ENCODE data around the gene SYDE1.
"Not testable (repeated sequence)": the region's sequence is repeated elsewhere in the genome, so short reads cannot be mapped to it uniquely, and the experiment has no call there.

The SYDE1 gene

GRCh38 chr19:15107061-15108010 is at the start of gene SYDE1:
SYDE1 (plus strand) TSS chr19:15107401; CDS start chr19:15107434, 33 bp downstream.
- DNase-seq (ENCODE audit: low read depth) = peak; percentile 31

- DNase-seq (ENCODE audit: low read depth) = no peak
Observed at GRCh38 chr19:15062036-15062435, 45.2 kb upstream of the SYDE1 start.

- DNase-seq (ENCODE audit: low read depth) = not testable (repeated sequence)
Observed at GRCh38 chr19:15070386-15070785, 36.8 kb upstream of the SYDE1 start.

- DNase-seq (ENCODE audit: low read depth) = no peak
Observed at GRCh38 chr19:15072930-15073647, 34.1 kb upstream of the SYDE1 start.

- no peak for DNase-seq (ENCODE audit: low read depth)
Observed at GRCh38 chr19:15074371-15074770, 32.8 kb upstream of the SYDE1 start.

GRCh38 chr19:15075806-15076205 is 31.4 kb upstream of the SYDE1 start:
- no peak for DNase-seq (ENCODE audit: low read depth)

- DNase-seq (ENCODE audit: low read depth) = not testable (repeated sequence)
Observed at GRCh38 chr19:15080002-15080401, 27.2 kb upstream of the SYDE1 start.

GRCh38 chr19:15081911-15082310 is 25.3 kb upstream of the SYDE1 start, which contains the start of gene OR1I1:
OR1I1 (plus strand) TSS chr19:15082211; CDS start chr19:15087066, 4,855 bp downstream.
- DNase-seq (ENCODE audit: low read depth) = no peak

- no peak for DNase-seq (ENCODE audit: low read depth)
Observed at GRCh38 chr19:15087182-15087581, 20.0 kb upstream of the SYDE1 start.

GRCh38 chr19:15091918-15092753 is 15.1 kb upstream of the SYDE1 start:
- DNase-seq (ENCODE audit: low read depth) = peak; percentile 63

GRCh38 chr19:15093001-15093400 is 14.2 kb upstream of the SYDE1 start:
- no peak for DNase-seq (ENCODE audit: low read depth)

- DNase-seq (ENCODE audit: low read depth) = no peak
Observed at GRCh38 chr19:15096223-15096622, 11.0 kb upstream of the SYDE1 start.

GRCh38 chr19:15097980-15098379 is 9.2 kb upstream of the SYDE1 start:
- DNase-seq (ENCODE audit: low read depth) = not testable (repeated sequence)

GRCh38 chr19:15098460-15098859 is 8.7 kb upstream of the SYDE1 start:
- no peak for DNase-seq (ENCODE audit: low read depth)

- DNase-seq (ENCODE audit: low read depth) = no peak
Observed at GRCh38 chr19:15099017-15099582, 8.1 kb upstream of the SYDE1 start.

- DNase-seq (ENCODE audit: low read depth) = peak; percentile 20
Observed at GRCh38 chr19:15101479-15102082, 5.6 kb upstream of the SYDE1 start.

- no peak for DNase-seq (ENCODE audit: low read depth)
Observed at GRCh38 chr19:15104003-15104402, 3.2 kb upstream of the SYDE1 start.

- no peak for DNase-seq (ENCODE audit: low read depth)
Observed at GRCh38 chr19:15104411-15104810, 2.8 kb upstream of the SYDE1 start.

- no peak for DNase-seq (ENCODE audit: low read depth)
Observed at GRCh38 chr19:15105044-15105443, 2.2 kb upstream of the SYDE1 start.

GRCh38 chr19:15108145-15108844 is 1.1 kb downstream of the SYDE1 start:
- no peak for DNase-seq (ENCODE audit: low read depth)

All from fibroblast of the conjunctiva (primary cell).